Activated T-cell treated with anti-CD3 and anti-CD28 coated beads, Interleukin-2, amount 50 U/mL, for 4 hours (primary cell): ENCODE data around the gene USP47. TPM values are rescaled to one million over a fixed set of nuclear protein-coding genes. Genes with fewer than 3 reads are reported as not detected.
"Not testable (repeated sequence)": the region's sequence is repeated elsewhere in the genome, so short reads cannot be mapped to it uniquely, and the experiment has no call there.

Experiments used
- ATAC-seq, 2 donors: fragments of 200-7000 bp; cut with Tn5 transposase; one replicate each; pipeline ENCODE4 v1.10.0; 2021
- DNase-seq: peaks from one replicate; pipeline ENCODE4 v3.0.0-alpha.2; 2020
- H3K27me3 Mint-ChIP-seq: one replicate; pipeline ENCODE4 v1.8.0; 2021; ENCODE audit warnings: low read depth, mixed read lengths
- H3K36me3 Mint-ChIP-seq: one replicate; pipeline ENCODE4 v1.8.0; 2022; ENCODE audit warnings: mixed read lengths; ENCODE audit not compliant: insufficient read depth
- H3K4me1 Mint-ChIP-seq: one replicate; pipeline ENCODE4 v1.8.0; 2021; ENCODE audit warnings: low read depth, mixed read lengths
- H3K4me3 Mint-ChIP-seq: one replicate; pipeline ENCODE4 v1.8.0; 2021; ENCODE audit warnings: mild to moderate bottlenecking, moderate library complexity, mixed read lengths
- H3K9me3 Mint-ChIP-seq: one replicate; pipeline ENCODE4 v1.8.0; 2021; ENCODE audit warnings: mixed read lengths
- total RNA-seq, 3 donors: library from RNA; stranded (reverse); gene quantifications; one replicate each; pipeline ENCODE4 v1.2.1, GENCODE V29; 2021

USP47 gene
- total RNA-seq, 3 donors from 2014 or later, result 39.5 to 48.3 (median 40.8) TPM

GRCh38 chr11:11814614-11815452 lies 26.9 kb upstream of the USP47 start:
- Mint-ChIP-seq H3K4me3 (no peak overlapping the region), H3K27me3 (peaks cover 5% of the 10 kb centered on the region), H3K9me3 (no peaks in the 10 kb centered on the region), H3K36me3 (no peaks in the 10 kb centered on the region), H3K4me1 (no peaks in the 10 kb centered on the region)
- no peak for DNase-seq
- ATAC-seq, result no peak

- no peaks in the 10 kb centered on the region for H3K4me1 Mint-ChIP-seq
- H3K27me3 Mint-ChIP-seq, result peaks cover 5% of the 10 kb centered on the region
- no peak for DNase-seq
- no peak overlapping the region for H3K4me3 Mint-ChIP-seq
- no peak for ATAC-seq
- H3K36me3 Mint-ChIP-seq, result no peaks in the 10 kb centered on the region
- no peaks in the 10 kb centered on the region for H3K9me3 Mint-ChIP-seq
Observed at GRCh38 chr11:11816511-11817314, 25.1 kb upstream of the USP47 start.

DNA sequence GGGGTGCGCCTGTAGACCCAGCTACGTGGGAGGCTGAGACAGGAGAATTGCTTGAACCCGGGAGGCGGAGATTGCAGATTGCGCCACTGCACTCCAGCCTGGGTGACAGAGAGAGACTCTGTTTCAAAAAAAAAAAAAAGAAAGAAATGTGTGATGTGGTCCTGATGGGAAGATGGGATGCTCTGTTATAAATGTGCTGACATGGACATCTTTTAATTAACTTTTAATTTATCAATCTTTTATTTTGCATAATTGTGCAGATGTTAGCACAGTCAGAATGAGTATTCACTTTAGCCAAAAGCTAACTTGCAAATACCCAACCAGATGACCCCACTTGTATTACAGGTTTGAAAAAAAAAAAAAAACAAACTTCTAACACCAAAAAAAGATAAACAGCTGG lies 23.8 kb upstream of the USP47 start:
- ATAC-seq (no peak), DNase-seq (no peak)
- no peaks in the 10 kb centered on the region for H3K36me3 Mint-ChIP-seq
- H3K4me3 Mint-ChIP-seq, result no peak overlapping the region
- H3K9me3 Mint-ChIP-seq, result no peaks in the 10 kb centered on the region
- H3K4me1 Mint-ChIP-seq, result no peaks in the 10 kb centered on the region
- peaks cover 5% of the 10 kb centered on the region for H3K27me3 Mint-ChIP-seq

GRCh38 chr11:11818529-11819121 lies 23.1 kb upstream of the USP47 start:
- Mint-ChIP-seq H3K4me3 (no peak overlapping the region), H3K36me3 (no peaks in the 10 kb centered on the region), H3K4me1 (no peaks in the 10 kb centered on the region), H3K9me3 (no peaks in the 10 kb centered on the region), H3K27me3 (peaks cover 5% of the 10 kb centered on the region)
- DNase-seq (no peak), ATAC-seq (no peak)

GRCh38 chr11:11821899-11822298 lies 19.9 kb upstream of the USP47 start:
- Mint-ChIP-seq H3K9me3 (no peaks in the 10 kb centered on the region), H3K4me1 (no peaks in the 10 kb centered on the region), H3K27me3 (no peaks in the 10 kb centered on the region), H3K4me3 (no peak overlapping the region), H3K36me3 (no peaks in the 10 kb centered on the region)
- DNase-seq (no peak), ATAC-seq (no peak)

- ATAC-seq, result no peak
- Mint-ChIP-seq H3K4me1 (no peaks in the 10 kb centered on the region), H3K9me3 (no peaks in the 10 kb centered on the region), H3K36me3 (no peaks in the 10 kb centered on the region), H3K4me3 (no peak overlapping the region), H3K27me3 (no peaks in the 10 kb centered on the region)
- no peak for DNase-seq
Observed at GRCh38 chr11:11822946-11823345, 18.8 kb upstream of the USP47 start.

GRCh38 chr11:11826260-11826659 lies 15.5 kb upstream of the USP47 start:
- H3K36me3 Mint-ChIP-seq, result no peaks in the 10 kb centered on the region
- ATAC-seq, result no peak
- DNase-seq, result no peak
- H3K9me3 Mint-ChIP-seq, result no peaks in the 10 kb centered on the region
- no peak overlapping the region for H3K4me3 Mint-ChIP-seq
- no peaks in the 10 kb centered on the region for H3K4me1 Mint-ChIP-seq
- no peaks in the 10 kb centered on the region for H3K27me3 Mint-ChIP-seq

DNA sequence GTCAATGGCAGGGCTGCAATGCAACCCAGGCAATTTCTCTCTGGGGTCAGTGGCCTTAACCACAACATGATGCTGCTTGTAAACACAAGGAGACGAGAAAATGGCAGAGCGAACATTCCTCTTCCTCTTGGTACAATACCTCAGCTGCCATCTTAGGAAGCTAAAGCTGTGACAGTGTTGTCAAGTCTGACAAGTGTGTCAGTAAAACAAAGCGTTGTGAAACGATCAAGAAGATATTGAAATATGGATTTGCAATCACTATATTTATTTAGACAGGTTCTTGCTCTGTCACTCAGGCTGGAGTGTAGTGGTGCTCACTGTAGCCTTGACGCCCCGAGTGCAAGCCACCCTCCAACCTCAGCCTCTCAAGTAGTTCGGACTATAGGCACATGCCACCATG lies 14.5 kb upstream of the USP47 start:
- Mint-ChIP-seq H3K4me1 (no peaks in the 10 kb centered on the region), H3K9me3 (no peaks in the 10 kb centered on the region), H3K4me3 (no peak overlapping the region), H3K36me3 (no peaks in the 10 kb centered on the region), H3K27me3 (no peaks in the 10 kb centered on the region)
- ATAC-seq (no peak), DNase-seq (no peak)

DNA sequence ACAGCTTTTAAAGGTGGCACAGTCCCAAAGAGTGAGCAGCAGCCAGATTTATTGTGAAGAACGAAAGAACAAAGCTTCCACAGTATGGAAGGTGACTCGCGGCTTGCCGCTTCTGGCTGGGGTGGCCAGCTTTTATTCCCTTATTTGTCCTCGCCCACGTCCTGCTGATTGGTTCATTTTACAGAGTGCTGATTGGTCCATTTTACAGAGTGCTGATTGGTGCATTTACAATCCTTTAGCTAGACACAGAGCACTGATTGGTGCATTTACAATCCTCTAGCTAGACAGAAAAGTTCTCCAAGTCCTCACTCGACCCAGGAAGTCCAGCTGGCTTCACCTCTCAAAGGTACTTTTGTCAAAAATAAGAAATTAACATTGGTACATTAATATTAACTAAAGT lies 10.4 kb upstream of the USP47 start:
- not testable (repeated sequence) for H3K9me3 Mint-ChIP-seq, H3K27me3 Mint-ChIP-seq, ATAC-seq, DNase-seq, H3K4me3 Mint-ChIP-seq, H3K36me3 Mint-ChIP-seq, H3K4me1 Mint-ChIP-seq

DNA sequence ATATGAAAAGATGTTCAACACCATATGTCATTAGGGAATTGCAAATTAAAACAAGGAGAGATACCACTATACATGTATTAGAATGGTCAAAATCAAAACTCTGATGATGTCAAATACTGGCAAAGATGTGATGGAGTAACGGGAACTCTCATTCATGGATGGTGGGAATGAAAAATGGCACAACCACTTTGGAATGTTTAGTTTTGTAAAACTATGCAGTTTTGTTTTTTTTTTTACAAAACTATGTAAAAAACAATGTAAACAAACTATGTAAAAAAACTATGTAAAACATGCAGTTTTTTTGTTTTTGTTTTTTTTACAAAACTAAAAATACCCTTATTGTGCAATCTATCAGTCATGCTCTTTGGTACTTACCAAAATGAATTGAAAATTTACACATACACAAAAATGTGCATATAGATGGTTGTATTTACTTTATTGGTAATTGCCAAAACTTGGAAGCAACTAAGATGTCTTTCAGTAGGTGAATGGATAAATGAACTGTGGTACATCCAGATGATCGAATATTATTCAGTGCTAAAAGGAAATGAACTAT lies 5.0 kb upstream of the USP47 start:
- H3K27me3 Mint-ChIP-seq, result peaks cover 26% of the 10 kb centered on the region
- H3K9me3 Mint-ChIP-seq, result no peaks in the 10 kb centered on the region
- H3K4me3 Mint-ChIP-seq, result no peak overlapping the region
- ATAC-seq (no peak), DNase-seq (no peak)
- H3K36me3 Mint-ChIP-seq, result no peaks in the 10 kb centered on the region
- H3K4me1 Mint-ChIP-seq, result peaks cover 5% of the 10 kb centered on the region

- no peak for ATAC-seq
- no peaks in the 10 kb centered on the region for H3K36me3 Mint-ChIP-seq
- H3K4me3 Mint-ChIP-seq, result no peak overlapping the region
Observed at GRCh38 chr11:11839718-11840117, 2.1 kb upstream of the USP47 start.

GRCh38 chr11:11841116-11841722 lies 553 bp upstream of the USP47 start:
- Mint-ChIP-seq H3K4me1 (peaks cover 5% of the 10 kb centered on the region), H3K4me3 (no peak overlapping the region), H3K27me3 (peaks cover 19% of the 10 kb centered on the region), H3K36me3 (no peaks in the 10 kb centered on the region), H3K9me3 (no peaks in the 10 kb centered on the region)
- ATAC-seq, result peak in 1 of 2 donors; percentile 7
- DNase-seq, result no peak

More at GRCh38 chr11:11839718-11840117, 2.1 kb upstream of the USP47 start:
- Mint-ChIP-seq H3K4me1 (peaks cover 5% of the 10 kb centered on the region), H3K9me3 (no peaks in the 10 kb centered on the region), H3K27me3 (peaks cover 20% of the 10 kb centered on the region)
- no peak for DNase-seq

GRCh38 chr11:11842421-11843008 lies 743 bp downstream of the USP47 start:
- Mint-ChIP-seq H3K4me1 (peaks cover 14% of the 10 kb centered on the region), H3K36me3 (no peaks in the 10 kb centered on the region), H3K4me3 (no peak overlapping the region), H3K27me3 (peaks cover 12% of the 10 kb centered on the region), H3K9me3 (no peaks in the 10 kb centered on the region)
- DNase-seq, result peak; percentile 45
- ATAC-seq, result peak; percentile 57 to 66

GRCh38 chr11:11843211-11843621 lies 1.4 kb downstream of the USP47 start:
- H3K9me3 Mint-ChIP-seq, result no peaks in the 10 kb centered on the region
- DNase-seq (no peak), ATAC-seq (peak; percentile 39 to 48)
- no peaks in the 10 kb centered on the region for H3K36me3 Mint-ChIP-seq
- H3K4me1 Mint-ChIP-seq, result peaks cover 18% of the 10 kb centered on the region
- no peak overlapping the region for H3K4me3 Mint-ChIP-seq
- peaks cover 10% of the 10 kb centered on the region for H3K27me3 Mint-ChIP-seq
